D721Med (cell line): ENCODE measurements around the gene TMEM9.

Source experiments
- DNase-seq: peaks from one replicate; pipeline ENCODE4 v3.0.0; 2011; ENCODE audit warnings: low spot score; ENCODE audit not compliant: insufficient read length
- FAIRE-seq: peaks from 2 replicates; lab custom pipeline; 2011; peaks lifted over from hg19 to GRCh38; lab: Jason Lieb, UNC
- CTCF ChIP-seq: IDR thresholded peaks from 2 replicates; pipeline ENCODE4 v1.5.1; 2012; ENCODE audit warnings: mild to moderate bottlenecking, control low read depth; ENCODE audit not compliant: insufficient read depth; ENCODE audit errors: missing control alignments

Gene TMEM9

GRCh38 chr1:201154389-201155165, at the start of gene TMEM9:
TSS of gene TMEM9 (minus strand) at chr1:201154474. CDS start at chr1:201153923, 551 bp downstream.
- peak; percentile 100 for DNase-seq
- peak; percentile 25 for FAIRE-seq
- TF ChIP-seq CTCF = no peak

GRCh38 chr1:201198598-201198997, 44.3 kb upstream of the TMEM9 start:
- FAIRE-seq = no peak
- no peak for TF ChIP-seq CTCF
- DNase-seq = no peak

- TF ChIP-seq CTCF = no peak
- no peak for FAIRE-seq
- DNase-seq = no peak
Observed at GRCh38 chr1:201194046-201194445, 39.8 kb upstream of the TMEM9 start.

- no peak for DNase-seq
- TF ChIP-seq CTCF = no peak
- FAIRE-seq = no peak
Observed at GRCh38 chr1:201192261-201192788, 38.1 kb upstream of the TMEM9 start.

GRCh38 chr1:201191653-201192260, 37.5 kb upstream of the TMEM9 start:
- TF ChIP-seq CTCF = no peak
- no peak for FAIRE-seq
- DNase-seq = no peak

- DNase-seq = no peak
- FAIRE-seq = no peak
Observed at GRCh38 chr1:201190624-201191051, 36.4 kb upstream of the TMEM9 start, which contains the start of gene IGFN1. TSS of gene IGFN1 (plus strand) at chr1:201190824. CDS start at chr1:201193294, 2,470 bp downstream.

More at GRCh38 chr1:201190624-201191051, 36.4 kb upstream of the TMEM9 start, which contains the start of gene IGFN1:
- no peak for TF ChIP-seq CTCF
